Karpas-422 (cell line): ENCODE results near the gene SECISBP2L. TPM values are rescaled to one million over a fixed set of nuclear protein-coding genes. Genes with fewer than 3 reads are reported as not detected.
"Not testable (repeated sequence)": the region's sequence is repeated elsewhere in the genome, so short reads cannot be mapped to it uniquely, and the experiment has no call there.

ENCODE experiments used
- DNase-seq: peaks from one replicate; pipeline ENCODE4 v3.0.0-alpha.2; 2015
- H2AFZ ChIP-seq: fragments of 200-600 bp; sonication (generic); 2 replicates; pipeline ENCODE4 v1.6.1; 2014; ENCODE audit warnings: antibody characterized with exemption, low read length, mixed read lengths
- H3K27ac ChIP-seq: fragments of 200-600 bp; sonication (generic); 2 replicates; pipeline ENCODE4 v1.5.1; 2014; ENCODE audit warnings: mild to moderate bottlenecking, low read length, moderate library complexity
- H3K27me3 ChIP-seq: fragments of 200-600 bp; sonication (generic); 2 replicates; pipeline ENCODE4 v1.6.1; 2014; ENCODE audit warnings: low read length, mixed read lengths
- H3K36me3 ChIP-seq: fragments of 200-600 bp; sonication (generic); 2 replicates; pipeline ENCODE4 v1.6.1; 2014; ENCODE audit warnings: low read length, mixed read lengths; ENCODE audit not compliant: insufficient read depth
- H3K4me1 ChIP-seq: fragments of 200-600 bp; sonication (generic); 2 replicates; pipeline ENCODE4 v1.6.1; 2014; ENCODE audit warnings: mild to moderate bottlenecking, low read length, mixed read lengths
- H3K4me2 ChIP-seq: fragments of 200-600 bp; sonication (generic); 2 replicates; pipeline ENCODE4 v1.6.1; 2014; ENCODE audit warnings: low read length, low read depth, mild to moderate bottlenecking; ENCODE audit not compliant: poor library complexity, severe bottlenecking
- H3K4me3 ChIP-seq: fragments of 200-600 bp; sonication (generic); 2 replicates; pipeline ENCODE4 v1.5.1; 2014; ENCODE audit warnings: mild to moderate bottlenecking, antibody characterized with exemption, low read length, mixed read lengths
- H3K79me2 ChIP-seq: fragments of 200-600 bp; sonication (generic); 2 replicates; pipeline ENCODE4 v1.6.1; 2014; ENCODE audit warnings: mild to moderate bottlenecking, low read length, mixed read lengths
- H3K9ac ChIP-seq: fragments of 200-600 bp; sonication (generic); 2 replicates; pipeline ENCODE4 v1.6.0; 2014; ENCODE audit warnings: low read length
- H3K9me2 ChIP-seq: fragments of 200-600 bp; sonication (generic), shearing (Covaris generic); replicated peaks from 2 replicates; pipeline ENCODE4 v1.6.0; 2014; ENCODE audit warnings: mild to moderate bottlenecking, low read length, moderate library complexity; ENCODE audit not compliant: insufficient read depth
- H3K9me3 ChIP-seq: fragments of 300-700, 200-600 bp; sonication (generic); 2 replicates; pipeline ENCODE4 v1.6.1; 2014; ENCODE audit warnings: low read length, mixed read lengths
- H4K20me1 ChIP-seq: fragments of 200-600 bp; sonication (generic); 2 replicates; pipeline ENCODE4 v1.6.1; 2014; ENCODE audit warnings: mild to moderate bottlenecking, antibody characterized with exemption, low read length, low read depth; ENCODE audit not compliant: insufficient read depth
- total RNA-seq: library from RNA; depleted of rRNA; stranded (reverse); fragments of >200 nt; shearing (Covaris generic); gene quantifications from 2 replicates; pipeline ENCODE4 v1.2.3, GENCODE V29; 2014; ENCODE audit warnings: low replicate concordance

Gene SECISBP2L
- total RNA-seq, 1 experiment from 2014 or later: 28.7 TPM

DNA sequence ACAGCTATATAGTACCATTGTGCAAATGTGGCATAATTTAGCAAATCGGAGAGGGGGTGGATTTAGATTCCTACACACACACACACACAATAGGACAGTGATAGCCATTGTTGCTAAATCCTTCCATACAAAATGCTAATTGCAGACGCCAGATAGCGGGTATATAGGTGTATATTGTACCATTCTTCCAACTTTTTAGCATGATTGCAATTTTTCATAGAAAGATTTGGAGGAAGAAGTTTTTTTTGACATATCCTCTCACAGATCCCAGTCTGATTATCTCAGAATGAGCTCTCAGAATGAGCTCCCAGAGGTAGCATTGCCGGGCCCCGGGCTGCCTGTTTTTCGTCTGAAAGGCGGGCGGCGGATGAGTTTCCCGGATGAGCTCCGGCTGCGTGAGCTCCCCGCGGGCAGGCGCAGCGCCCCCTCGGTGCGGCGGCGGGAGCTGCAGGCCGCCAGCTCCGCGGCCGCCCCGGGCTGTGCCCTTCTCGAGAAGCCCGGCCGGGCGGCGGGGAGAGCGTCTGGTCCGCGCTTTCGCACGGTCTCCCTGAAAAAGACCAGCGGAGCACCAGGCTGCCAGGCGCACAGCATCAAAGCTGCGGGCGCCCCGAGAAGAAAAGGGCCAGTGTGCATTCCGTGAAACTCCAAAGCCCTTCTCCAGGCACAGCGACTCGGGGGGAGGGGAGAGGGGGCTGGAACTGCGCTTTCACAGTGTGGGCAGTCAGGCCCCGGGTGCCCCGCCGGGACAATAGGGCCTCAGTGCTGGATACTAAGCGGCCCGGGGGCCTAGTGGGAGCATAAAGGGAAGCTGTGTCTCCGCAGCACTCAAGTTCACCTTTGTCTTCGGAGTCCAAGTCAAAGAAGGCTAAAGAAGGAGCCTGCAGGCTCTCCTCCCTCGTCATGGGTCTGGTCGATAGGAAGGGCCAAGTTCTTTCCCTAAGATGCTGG is 70.5 kb downstream of the SECISBP2L start:
- DNase-seq: peak; percentile 92
- Histone ChIP-seq H3K9ac (peak overlapping the region; percentile 59), H3K9me2 (no peaks in the 10 kb centered on the region)

GRCh38 chr15:48974882-48975281 is 71.4 kb downstream of the SECISBP2L start:
- Histone ChIP-seq H3K9ac (peak overlapping the region; percentile 58), H3K79me2 (no peaks in the 10 kb centered on the region), H3K27me3 (no peaks in the 10 kb centered on the region), H3K36me3 (no peaks in the 10 kb centered on the region), H3K4me3 (peak overlapping the region; percentile 53; the same call in 1 of the 2 replicates), H4K20me1 (no peaks in the 10 kb centered on the region), H3K9me2 (no peaks in the 10 kb centered on the region), H3K27ac (no peak overlapping the region), H3K4me1 (peaks cover 15% of the 10 kb centered on the region), H2AFZ (peak overlapping the region; percentile 81), H3K9me3 (no peaks in the 10 kb centered on the region), H3K4me2 (peak overlapping the region; percentile 71)
- DNase-seq: peak; percentile 45

More for the DNA sequence above, 70.5 kb downstream of the SECISBP2L start:
- Histone ChIP-seq H3K36me3 (no peaks in the 10 kb centered on the region), H3K4me1 (peaks cover 15% of the 10 kb centered on the region), H3K79me2 (no peaks in the 10 kb centered on the region), H3K4me2 (peak overlapping the region; percentile 71), H2AFZ (peak overlapping the region; percentile 81), H4K20me1 (no peaks in the 10 kb centered on the region), H3K9me3 (no peaks in the 10 kb centered on the region), H3K27me3 (no peaks in the 10 kb centered on the region), H3K4me3 (peak overlapping the region; percentile 53), H3K27ac (no peak overlapping the region)

GRCh38 chr15:48972750-48973503 is 73.3 kb downstream of the SECISBP2L start:
- Histone ChIP-seq H3K27me3 (no peaks in the 10 kb centered on the region), H3K9me2 (no peaks in the 10 kb centered on the region), H2AFZ (no peak overlapping the region), H3K27ac (no peak overlapping the region), H3K4me2 (no peak overlapping the region), H4K20me1 (no peaks in the 10 kb centered on the region), H3K79me2 (no peaks in the 10 kb centered on the region), H3K9me3 (no peaks in the 10 kb centered on the region), H3K4me1 (peaks cover 15% of the 10 kb centered on the region), H3K9ac (no peak overlapping the region), H3K36me3 (no peaks in the 10 kb centered on the region), H3K4me3 (no peak overlapping the region)
- no peak for DNase-seq

GRCh38 chr15:48970926-48971325 is 75.3 kb downstream of the SECISBP2L start:
- not testable (repeated sequence) for H3K27me3 ChIP-seq, H3K9me3 ChIP-seq, H4K20me1 ChIP-seq, H3K79me2 ChIP-seq, H3K4me3 ChIP-seq, H3K4me2 ChIP-seq, H3K27ac ChIP-seq, H2AFZ ChIP-seq, H3K9me2 ChIP-seq, H3K9ac ChIP-seq, H3K36me3 ChIP-seq, DNase-seq
- peaks cover 23% of the 10 kb centered on the region for H3K4me1 ChIP-seq

DNA sequence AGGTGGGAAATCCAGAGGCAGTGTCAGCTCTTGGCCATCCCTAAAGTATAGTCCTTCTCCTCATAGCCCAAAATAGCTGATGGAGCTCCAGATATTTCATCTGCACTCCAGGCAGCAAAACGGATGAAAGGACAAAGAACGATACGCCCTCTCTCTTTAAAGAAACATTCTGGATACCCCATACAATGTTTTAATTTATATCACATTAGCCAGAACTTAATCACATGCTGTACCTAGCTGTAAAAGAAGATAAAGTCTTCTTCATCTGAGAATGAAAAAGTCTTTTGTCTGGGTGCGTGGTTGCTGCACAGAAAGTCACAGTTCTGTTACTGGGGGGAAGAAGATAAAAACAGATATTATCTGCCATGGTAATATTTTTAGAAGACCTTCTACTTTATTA is 78.2 kb downstream of the SECISBP2L start:
- Histone ChIP-seq H3K9me2 (no peaks in the 10 kb centered on the region), H4K20me1 (no peaks in the 10 kb centered on the region), H3K4me2 (no peak overlapping the region), H2AFZ (no peak overlapping the region), H3K79me2 (no peaks in the 10 kb centered on the region), H3K27ac (no peak overlapping the region), H3K27me3 (no peaks in the 10 kb centered on the region), H3K4me3 (no peak overlapping the region), H3K36me3 (no peaks in the 10 kb centered on the region), H3K4me1 (peaks cover 34% of the 10 kb centered on the region), H3K9me3 (no peaks in the 10 kb centered on the region), H3K9ac (no peak overlapping the region)
- DNase-seq: no peak

DNA sequence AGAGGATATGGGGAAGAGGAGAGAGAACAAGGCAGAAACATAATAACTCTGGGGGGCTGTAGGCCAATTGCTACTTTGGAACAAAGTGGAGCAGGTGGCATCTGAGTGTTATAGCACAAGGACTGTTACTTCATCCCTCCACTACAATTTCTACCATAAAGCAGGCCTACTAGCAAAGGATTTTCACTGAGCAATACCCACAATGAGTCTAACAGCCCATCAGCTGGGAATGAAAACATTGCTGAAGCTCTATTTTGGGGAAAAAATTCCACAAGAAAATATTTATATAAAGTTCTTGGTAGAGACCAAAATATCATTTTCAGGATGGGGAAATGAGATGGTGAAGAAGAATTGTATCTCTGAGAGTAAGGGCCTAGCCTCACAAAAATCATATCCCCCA is 78.9 kb downstream of the SECISBP2L start:
- H3K9me3 ChIP-seq: no peaks in the 10 kb centered on the region
- no peak overlapping the region for H3K4me2 ChIP-seq
- no peaks in the 10 kb centered on the region for H3K36me3 ChIP-seq
- H4K20me1 ChIP-seq: no peaks in the 10 kb centered on the region
- no peak overlapping the region for H3K27ac ChIP-seq
- no peaks in the 10 kb centered on the region for H3K27me3 ChIP-seq
- peaks cover 34% of the 10 kb centered on the region for H3K4me1 ChIP-seq
- no peak overlapping the region for H3K9ac ChIP-seq
- no peak overlapping the region for H3K4me3 ChIP-seq
- no peaks in the 10 kb centered on the region for H3K79me2 ChIP-seq
- no peak overlapping the region for H2AFZ ChIP-seq
- no peak for DNase-seq
- no peaks in the 10 kb centered on the region for H3K9me2 ChIP-seq

DNA sequence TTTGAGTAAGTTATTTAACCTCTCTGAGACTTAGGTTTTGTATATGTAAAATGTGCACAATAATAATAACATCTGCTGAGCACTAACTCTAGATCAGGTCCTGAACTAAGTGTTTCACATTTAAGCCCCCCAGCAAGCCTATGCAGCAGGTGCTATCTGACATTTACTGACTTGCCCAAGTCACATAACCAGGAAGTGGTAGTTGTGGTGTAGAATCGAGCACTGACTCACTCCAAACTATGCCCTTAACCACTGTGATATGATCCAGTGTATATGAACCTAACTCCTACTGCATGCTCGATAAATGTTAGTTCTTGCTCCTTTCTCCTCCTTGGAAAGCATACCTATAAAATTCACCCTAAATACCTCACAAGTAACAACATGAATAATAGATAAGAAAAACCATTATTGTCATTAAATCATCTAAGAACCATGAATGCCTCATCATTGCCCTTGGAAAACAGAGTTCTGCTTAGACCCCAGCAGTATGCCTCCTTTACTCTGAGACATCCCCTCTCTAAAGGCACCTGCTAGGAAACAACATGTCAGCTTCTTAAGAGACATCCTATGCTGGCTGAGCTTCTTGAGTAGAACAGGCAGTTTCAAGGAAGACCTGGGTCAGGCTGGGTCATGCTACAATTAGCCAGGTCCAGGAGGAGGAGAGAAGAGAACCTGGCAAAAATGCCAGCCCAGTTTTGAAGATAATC is 79.5 kb downstream of the SECISBP2L start:
- H3K27ac ChIP-seq: no peak overlapping the region
- H3K4me3 ChIP-seq: no peak overlapping the region
- H4K20me1 ChIP-seq: no peaks in the 10 kb centered on the region
- no peak overlapping the region for H3K9ac ChIP-seq
- H3K9me3 ChIP-seq: no peaks in the 10 kb centered on the region
- no peak overlapping the region for H3K4me2 ChIP-seq
- H3K4me1 ChIP-seq: peaks cover 34% of the 10 kb centered on the region
- H3K9me2 ChIP-seq: no peaks in the 10 kb centered on the region
- no peaks in the 10 kb centered on the region for H3K27me3 ChIP-seq
- H2AFZ ChIP-seq: no peak overlapping the region
- no peak for DNase-seq
- no peaks in the 10 kb centered on the region for H3K79me2 ChIP-seq
- H3K36me3 ChIP-seq: no peaks in the 10 kb centered on the region

DNA sequence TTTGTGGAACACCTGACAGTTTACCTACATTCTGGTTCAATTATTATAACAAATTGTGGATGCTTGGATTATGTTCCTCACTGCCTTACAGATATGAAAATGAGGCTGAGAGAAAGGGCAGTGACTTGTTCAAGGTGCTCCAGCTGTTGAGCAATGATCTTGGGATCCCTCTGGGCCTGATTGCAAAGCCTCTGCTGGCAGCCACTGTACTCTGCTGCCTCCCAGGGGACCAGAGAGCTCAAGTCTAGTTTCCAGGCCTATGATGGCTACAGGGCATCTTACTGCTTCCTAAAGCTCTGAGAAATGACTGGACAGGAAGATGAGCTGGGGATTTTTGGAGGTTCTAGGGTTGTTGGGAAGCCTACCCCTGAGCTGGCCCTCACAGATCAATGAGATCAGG is 80.3 kb downstream of the SECISBP2L start:
- H3K9me3 ChIP-seq: no peaks in the 10 kb centered on the region
- DNase-seq: peak; percentile 84
- peaks cover 34% of the 10 kb centered on the region for H3K4me1 ChIP-seq
- no peaks in the 10 kb centered on the region for H3K36me3 ChIP-seq
- H4K20me1 ChIP-seq: no peaks in the 10 kb centered on the region
- no peak overlapping the region for H3K27ac ChIP-seq
- H3K27me3 ChIP-seq: no peaks in the 10 kb centered on the region
- no peak overlapping the region for H2AFZ ChIP-seq
- no peaks in the 10 kb centered on the region for H3K9me2 ChIP-seq
- H3K9ac ChIP-seq: no peak overlapping the region
- no peaks in the 10 kb centered on the region for H3K79me2 ChIP-seq
- H3K4me3 ChIP-seq: no peak overlapping the region
- peak overlapping the region; percentile 13 for H3K4me2 ChIP-seq
